CD4-positive, alpha-beta T cell treated with Interleukin-2 at 100 ng/mL for 4 hours (primary cell): Measurements from ENCODE around the gene ARHGEF35.
"Not testable (repeated sequence)": the region's sequence is repeated elsewhere in the genome, so short reads cannot be mapped to it uniquely, and the experiment has no call there.

ENCODE experiments used
- DNase-seq: peaks from one replicate; pipeline ENCODE4 v3.0.0-alpha.2; 2020; ENCODE audit warnings: low spot score

The ARHGEF35 gene

DNA sequence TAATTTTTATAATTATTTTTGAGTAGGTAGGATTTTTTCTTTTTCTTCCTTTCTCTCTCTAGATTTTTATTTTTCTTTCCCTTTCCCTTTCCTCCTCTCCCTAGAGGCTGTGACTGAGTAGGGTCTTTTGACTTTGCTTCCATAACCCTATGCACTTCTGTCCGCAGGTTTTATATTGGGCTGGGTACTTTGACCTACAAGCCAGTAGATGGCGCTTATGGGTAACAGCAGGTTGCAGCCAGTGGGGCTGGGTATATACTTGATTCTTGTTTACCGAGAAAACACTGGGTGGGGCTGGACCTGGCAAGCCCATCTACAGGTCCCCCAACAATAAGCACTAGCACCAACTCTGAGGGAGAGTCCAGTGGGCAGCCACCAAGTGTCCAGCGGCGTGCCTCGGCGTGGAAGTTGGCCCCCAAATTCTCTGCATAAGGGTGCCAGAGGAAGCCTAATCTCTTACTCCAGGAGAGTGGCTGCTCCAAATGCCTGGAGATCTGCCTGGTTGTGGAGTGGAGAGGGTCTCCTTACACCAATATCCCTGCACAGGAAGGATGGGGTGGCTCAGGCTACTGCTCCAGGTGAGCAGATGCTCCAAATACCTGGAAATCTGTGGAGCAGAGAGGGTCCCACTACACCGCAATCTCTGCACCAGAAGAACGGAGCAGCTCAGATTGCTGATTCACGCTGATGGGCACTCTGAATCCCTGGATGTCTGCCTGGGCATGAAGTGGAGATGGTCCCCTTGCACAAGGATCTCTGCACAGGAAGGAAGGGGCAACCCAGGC, 17.1 kb downstream of the ARHGEF35 start:
- DNase-seq, result peak; percentile 59

DNA sequence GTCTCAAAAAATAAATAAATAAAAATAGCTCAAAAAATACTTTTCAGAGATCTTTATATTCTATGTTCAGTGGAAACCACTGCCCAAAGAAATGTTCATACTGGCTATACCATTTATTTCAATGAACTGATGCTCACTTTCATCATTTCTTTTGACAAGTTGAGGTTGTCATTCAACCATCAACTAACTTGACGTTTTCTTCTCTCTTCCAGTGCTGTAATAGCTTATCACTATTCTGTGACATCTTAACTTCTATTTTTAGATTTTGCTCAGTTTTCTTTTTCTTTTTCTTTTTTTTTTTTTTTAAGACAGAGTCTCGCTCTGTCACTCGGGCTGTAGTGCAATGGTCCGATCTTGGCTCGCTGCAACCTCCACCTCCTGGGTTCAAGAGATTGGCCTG, 21.0 kb downstream of the ARHGEF35 start:
- no peak for DNase-seq

DNA sequence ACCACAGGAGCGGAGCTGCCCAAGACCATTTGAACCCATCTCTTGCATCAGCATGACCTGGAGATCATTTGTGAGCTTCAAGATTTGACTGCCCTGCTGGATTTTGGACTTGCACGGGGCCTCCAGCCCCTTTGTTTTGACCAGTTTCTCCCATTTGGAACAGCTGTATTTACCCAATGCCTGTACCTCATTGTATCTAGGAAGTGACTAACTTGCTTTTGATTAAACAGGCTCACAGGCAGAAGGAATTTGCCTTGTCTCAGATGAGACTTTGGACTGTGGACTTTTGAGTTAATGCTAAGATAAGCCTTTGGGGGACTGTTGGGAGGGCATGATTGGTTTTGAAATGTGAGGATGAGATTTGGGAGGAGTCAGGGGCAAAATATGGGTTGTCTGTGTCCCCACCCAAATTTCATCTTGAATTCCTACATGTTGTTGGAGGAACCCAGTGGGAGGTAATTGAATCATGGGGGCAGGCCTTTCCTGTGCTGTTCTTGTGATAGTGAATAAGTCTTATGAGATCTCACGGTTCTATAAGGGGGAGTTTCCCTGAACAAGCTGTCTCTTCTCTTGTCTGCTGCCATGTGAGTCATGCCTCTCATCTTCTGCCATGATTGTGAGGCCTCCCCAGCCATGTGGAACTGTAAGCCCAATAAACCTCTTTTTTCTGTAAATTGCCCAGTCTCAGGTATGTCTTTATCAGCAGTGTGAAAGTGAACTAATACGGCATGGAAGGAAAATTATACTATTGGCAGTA, 23.9 kb downstream of the ARHGEF35 start:
- DNase-seq, result not testable (repeated sequence)

DNA sequence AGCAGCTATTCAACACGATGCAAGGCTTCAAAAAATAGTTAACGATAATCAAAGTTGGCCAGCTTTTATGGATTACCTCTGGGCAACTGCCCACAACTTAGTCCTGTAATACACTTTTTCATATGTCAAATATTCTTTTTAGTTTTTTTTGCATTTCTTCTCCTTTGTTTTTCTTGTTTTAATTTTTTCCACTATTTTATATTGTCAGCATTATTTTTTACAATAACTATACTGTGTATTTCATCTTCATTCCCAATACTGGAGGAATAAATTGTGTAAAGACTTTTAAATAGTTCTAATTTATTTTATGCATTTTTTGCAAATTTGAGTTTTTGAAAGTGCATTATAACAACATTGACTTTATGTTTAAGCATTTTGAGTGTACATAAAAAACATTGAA, 30.8 kb downstream of the ARHGEF35 start:
- DNase-seq, result no peak

DNA sequence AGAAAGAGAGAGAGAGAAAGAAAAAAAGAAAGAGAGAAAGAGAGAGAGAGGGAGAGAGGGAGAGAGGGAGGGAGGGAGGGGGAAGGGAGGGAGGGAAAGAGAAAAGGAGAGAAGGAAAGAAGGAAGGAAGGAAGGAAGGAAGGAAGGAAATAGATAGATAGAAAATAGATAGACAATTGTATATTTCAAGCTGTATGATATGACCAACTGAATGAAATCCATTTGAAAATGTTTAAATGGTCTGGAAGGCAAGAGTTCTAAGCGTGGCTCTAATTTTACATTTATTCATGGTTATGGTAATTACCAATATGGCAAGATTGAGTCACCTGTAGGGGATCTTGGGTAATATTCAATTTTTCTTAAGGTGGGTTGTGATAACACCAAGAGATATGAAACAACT, 36.8 kb downstream of the ARHGEF35 start:
- DNase-seq, result no peak

DNA sequence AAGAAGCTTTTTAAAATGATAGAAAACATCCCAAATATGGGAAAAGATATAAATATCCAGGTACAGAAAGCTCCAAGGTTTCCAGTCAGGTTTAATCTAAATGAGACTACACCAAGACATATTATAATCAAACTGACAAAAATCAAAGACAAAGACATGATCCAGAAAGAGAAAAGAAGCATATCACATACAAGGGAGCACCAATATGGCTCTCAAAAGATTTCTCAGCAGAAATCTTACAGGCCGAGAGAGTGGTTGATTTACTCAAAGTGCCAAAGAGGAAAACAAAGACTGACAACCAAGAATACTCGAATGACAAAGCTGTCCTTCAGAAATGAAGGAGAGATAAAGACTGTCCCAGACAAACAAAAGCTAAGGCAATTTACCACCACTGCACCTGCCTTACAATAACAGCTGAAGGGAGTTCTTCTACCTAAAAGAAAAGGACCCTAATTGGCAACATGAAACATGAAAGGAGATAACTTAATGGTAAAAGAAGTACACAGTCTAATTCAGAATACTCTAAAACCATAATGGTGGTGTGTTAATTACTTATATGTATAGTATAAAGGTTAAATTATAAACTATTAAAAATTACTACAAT, 47.3 kb downstream of the ARHGEF35 start:
- DNase-seq, result no peak

DNA sequence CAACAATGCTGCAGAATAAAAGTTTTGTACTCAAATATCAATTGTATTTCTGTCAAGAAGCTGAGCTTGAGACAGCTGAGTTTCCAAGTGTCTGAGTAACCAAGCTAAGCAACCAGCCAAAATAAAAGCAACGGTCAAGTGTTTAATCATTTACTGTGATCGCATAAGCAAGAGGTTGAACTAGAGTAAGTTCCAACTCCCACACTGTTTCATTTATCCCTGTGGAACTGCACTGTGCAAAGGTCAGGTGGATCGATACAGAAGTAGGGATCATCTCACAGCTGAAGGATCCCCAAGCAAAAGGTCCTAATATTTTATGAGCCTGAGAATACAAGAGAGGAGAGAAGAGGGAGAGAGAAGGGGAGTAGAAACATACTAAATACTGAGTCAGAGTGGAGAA, 51.2 kb downstream of the ARHGEF35 start:
- no peak for DNase-seq

DNA sequence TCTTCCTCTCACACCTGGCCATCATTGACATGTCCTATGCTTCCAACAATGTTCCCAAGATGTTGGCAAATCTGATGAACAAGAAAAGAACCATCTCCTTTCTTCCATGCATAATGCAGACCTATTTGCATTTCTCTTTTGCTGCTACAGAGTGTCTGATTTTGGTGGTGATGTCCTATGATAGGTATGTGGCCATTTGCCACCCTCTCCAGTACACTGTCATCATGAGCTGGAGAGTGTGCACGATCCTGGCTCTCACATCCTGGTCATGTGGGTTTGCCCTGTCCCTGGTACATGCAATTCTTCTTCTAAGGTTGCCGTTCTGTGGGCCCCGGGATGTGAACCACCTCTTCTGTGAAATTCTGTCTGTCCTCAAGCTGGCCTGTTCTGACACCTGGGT, 53.4 kb downstream of the ARHGEF35 start:
- no peak for DNase-seq

DNA sequence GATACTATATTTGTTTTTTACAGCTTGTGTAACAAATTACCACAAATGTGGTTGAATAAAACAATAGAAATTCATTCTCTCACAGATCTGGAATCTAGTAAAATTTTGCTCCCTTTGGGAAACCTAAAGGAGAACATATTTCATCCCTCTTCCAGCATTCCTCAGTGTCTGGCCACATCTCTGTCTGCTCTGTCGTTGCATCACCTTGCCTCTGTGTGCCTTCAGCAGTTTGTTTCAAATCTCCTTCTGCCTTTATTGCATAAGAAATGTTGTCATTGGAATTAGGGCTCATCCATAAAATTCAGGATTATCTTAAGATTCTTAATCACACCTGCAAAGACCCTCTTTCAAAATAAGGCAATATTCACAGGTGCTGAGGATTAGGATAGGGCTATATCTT, 58.1 kb downstream of the ARHGEF35 start:
- DNase-seq, result no peak
